NCI-H1436 (cell line): ENCODE data around the gene CMTM4.
"Not testable (repeated sequence)": the region's sequence is repeated elsewhere in the genome, so short reads cannot be mapped to it uniquely, and the experiment has no call there.

Experiments used
- DNase-seq: peaks from one replicate; lab custom pipeline; 2025; lab: John Stamatoyannopoulos, UW

The CMTM4 gene

DNA sequence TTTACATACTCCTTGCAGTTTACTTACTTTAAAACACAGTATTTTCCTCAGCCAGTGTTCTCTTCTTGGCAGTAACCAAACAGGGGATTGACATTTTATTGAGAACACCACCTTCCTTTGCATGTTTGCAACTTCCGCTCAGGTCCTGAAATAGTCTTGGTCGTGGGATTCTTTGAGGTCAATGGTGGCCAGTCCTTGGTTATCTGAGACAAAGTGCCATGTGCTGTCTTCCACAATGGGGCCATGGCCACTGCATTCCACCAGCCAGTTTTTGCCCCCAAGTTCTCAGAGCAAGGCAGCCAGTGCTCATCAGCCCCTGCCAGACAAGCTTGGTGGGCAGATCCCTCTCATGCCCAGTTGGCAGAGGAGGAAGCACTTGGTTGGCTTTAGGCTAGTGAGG is 22.9 kb downstream of the CMTM4 start:
- DNase-seq: no peak

DNA sequence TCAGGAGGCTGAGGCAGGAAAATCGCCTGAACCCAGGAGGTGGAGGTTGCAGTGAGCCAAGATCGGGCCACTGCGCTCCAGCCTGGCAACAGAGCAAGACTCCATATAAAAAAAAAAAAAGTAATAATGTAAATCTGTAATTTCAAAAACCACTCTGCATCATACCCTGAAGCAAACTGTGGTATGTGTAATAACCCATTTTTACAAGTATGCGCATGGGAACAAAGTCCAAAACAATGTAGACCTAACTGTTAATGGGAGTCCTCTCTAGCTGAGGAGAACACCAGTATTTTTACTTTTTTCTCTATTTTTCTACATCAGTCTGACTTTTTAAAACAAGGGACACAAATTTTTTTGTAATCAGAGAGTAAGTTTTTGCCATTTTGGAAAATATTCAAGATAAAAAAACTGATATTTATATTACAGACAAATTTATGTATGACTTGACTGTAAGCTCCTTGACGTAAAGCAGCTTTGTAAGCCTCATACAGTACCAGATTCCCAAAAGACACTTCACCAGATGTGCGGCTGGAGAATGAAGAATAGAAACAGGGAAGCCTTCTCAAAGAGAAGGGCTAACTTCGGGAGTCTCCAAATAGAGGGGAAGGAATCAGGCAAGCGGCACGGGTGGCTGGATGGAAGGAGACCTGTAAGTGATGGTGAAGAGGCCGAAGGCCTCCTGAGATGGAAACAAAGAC is 25.7 kb downstream of the CMTM4 start:
- DNase-seq: no peak

DNA sequence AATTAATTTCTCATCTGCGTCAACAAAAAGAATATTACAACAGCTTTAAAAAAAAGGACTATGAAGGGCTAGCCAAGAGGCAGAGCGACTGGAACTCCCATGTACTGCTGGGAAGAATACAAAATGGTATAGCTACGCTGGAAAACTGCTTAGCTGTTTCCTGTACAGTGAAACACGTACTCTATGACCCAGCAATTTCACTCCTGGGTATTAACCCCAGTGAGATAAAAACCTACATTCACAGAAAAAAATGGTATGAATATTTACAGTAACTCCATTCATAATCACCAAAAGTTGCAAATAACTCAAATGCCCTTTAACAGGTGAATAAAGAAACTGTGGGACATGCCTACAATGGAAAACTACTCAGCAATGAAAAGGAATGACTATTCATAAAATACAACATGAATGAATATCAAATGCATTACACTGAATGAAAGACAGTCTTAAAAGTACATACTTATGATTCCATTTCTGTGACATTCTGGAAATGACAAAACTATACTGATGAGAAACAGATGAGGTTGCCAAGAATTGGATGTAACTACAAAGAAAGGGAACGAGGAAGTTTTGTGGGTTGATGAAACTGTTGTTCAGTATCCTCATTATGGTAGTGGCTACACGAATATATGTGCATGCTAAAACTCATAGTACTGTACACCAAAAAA is 27.6 kb downstream of the CMTM4 start:
- DNase-seq: no peak

DNA sequence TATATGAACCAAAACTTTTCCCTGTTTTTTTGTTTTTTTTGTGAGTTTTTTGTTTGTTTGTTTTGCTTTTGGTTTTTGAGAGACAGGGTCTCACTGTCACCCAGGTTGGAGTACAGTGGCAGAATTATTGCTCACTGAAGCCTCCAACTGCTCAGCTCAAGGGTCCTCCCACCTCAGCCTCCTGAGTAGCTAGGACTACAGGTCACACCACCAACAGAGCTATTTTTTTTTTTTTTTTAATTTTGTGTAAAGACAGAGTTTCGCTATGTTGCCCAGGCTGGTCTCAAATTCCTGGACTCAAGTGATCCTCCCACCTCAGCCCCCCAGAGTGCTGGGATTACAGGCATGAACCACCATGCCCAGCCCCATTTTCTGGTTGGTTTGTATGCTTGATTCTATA is 28.6 kb downstream of the CMTM4 start:
- no peak for DNase-seq

DNA sequence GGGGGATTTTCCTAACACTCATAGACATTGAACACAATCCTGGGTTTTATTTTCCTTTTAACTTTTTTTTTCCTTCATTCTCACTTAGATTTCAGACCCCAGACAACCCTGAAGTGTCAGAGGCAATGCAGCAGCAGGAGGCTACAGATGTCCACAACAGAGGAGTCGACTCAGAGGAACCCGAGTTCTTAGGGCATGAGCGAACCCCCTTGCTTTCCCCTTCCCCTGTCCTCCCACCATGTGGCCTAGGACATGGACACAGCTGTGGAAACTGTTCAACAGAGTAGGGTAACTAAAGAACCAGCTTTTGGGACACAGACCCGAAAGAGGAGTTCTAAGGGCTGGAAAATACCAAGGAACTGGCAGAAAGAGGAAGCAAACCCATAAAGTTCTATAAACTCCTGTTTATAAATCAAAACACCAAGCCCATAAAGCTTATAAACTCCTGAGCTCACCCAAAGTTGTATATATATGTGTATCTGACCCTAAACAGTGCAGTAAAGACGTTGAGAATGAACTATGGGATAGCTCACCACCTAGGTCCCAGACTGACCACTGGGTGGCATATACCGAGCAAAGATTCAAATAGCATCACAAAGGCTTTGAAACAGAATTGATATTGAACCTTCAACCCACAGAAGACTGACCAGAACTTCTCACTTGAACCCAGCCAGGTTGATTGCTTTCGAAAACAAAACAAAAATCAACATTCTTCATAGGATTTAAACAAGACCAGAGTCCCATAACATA is 33.9 kb downstream of the CMTM4 start:
- no peak for DNase-seq

DNA sequence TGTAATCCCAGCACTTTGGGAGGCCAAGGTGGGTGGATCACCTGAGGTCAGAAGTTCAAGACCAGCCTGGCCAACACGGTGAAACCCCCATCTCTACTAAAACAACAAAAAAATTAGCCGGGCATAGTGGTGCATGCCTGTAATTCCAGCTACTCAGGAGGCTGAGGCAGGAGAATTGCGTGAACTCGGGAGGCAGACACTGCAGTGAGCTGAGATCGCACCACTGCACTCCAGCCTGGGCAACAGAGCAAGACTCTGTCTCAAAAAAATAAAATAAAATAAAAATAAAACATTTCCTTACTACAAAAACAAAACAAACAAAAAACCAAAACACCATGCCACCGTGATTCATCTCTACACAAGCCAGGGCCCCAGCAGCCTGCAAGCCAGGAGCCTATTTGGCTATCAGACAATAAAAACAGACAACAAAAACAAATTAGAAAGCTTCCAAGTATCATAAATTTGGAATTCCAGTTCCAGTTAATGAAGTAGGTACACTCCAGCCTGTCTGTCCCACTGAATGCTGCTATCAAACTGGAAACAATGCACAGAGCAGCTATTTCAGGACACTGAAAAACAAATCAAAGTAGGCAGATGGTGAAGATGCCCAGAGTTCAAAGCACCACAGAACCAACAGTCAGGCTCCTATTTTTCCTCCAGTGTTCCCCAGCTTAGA is 34.7 kb downstream of the CMTM4 start:
- DNase-seq: not testable (repeated sequence)

DNA sequence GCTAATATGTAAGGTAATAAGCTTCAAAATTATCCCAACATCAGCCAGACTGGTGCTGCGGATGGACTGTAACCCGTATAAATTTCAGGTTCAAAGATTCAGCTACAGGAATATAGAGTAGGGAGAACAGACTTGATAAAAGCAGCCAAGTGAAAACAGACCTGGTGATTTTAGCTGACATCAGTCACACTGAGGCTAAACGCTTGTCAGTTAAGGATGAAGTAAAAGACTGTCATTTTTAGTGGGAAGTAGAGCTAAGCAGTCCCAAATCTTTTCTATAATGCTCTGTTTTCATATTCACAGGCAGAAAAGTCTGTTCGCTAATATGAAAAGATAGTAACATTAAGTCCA is 35.4 kb downstream of the CMTM4 start:
- DNase-seq: no peak

DNA sequence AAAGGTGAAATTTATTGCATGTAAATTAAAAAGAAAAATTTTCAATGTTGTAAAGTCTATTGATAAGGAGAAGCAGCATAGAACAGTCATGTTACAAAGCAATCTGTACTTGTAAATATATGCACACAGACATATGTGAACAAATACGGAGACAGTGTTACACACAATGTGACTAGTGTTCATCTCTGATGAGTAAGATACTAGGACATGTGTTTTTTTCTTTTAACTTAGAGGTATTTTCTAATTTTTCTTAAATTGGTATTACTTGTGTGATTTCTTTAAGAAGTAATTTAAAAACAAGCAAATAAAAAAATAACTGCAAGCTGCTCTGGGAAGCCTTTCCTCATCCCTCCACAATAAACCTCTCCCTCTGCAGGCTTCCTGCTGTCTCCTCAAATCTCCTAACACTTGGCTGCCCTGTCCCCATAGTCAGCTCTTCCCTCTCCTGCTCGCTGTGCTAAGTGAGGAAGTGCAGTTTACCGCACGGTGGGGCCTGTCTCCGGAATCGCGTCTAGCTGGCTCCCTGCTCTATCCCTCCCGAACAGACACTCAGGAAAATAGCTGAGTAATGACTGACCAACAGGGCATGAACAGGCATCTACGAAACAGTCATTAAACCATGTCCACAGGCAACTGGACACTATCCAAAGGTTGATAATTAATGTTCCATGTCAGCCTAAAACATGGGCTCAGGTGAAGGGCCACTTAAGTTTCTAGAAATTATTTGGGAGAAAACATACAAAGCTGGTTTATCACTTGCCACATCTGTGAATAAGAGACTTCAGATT is 35.9 kb downstream of the CMTM4 start:
- no peak for DNase-seq

DNA sequence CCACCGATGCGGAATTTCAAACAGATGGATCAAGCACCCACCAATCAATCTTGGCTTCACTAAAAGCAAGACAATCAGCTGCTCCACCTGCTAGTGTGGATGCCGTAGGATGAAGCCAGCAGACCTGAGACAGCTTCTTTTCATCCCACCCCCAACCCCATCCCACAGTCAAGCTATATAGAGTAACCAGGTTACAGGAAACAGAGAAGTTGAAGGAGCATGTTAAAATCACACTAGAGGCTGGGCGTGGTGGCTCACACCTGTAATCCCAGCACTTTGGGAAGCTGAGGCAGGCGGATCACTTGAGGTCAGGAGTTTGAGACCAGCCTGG is 37.7 kb downstream of the CMTM4 start:
- DNase-seq: no peak

DNA sequence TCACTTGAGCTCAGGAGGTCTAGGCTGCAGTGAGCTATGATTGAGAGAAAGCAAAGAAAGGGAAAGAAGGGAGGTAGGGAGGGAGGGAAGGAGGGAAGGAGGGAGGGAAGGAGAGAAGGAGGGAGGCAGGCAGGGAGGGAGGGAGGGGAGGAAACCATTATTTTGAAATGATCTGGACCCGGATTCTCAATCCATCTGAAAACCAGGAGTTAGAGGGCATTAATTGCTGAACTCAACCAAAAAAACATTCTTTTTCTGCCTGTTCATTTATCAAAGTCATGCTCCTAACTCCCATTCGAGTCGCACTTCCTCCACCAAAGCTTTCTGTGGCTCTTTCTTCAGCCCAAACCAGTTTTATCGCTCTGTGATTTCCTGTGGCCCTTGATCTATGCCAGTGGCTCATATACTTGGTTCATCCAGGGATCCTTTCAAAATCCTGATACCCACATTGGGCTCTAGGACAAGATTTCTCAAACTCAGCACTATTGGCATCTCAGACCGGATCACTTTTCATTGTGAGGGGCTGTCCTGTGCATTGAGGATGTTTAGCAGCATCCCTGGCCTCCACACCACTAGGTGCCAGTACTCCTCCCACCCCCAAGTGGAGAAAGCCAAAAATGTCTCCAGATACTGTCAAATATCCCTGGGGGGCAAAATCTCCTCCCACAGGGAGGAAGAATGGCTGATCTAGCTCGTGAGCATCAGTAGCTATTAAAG is 38.2 kb downstream of the CMTM4 start:
- DNase-seq: no peak

DNA sequence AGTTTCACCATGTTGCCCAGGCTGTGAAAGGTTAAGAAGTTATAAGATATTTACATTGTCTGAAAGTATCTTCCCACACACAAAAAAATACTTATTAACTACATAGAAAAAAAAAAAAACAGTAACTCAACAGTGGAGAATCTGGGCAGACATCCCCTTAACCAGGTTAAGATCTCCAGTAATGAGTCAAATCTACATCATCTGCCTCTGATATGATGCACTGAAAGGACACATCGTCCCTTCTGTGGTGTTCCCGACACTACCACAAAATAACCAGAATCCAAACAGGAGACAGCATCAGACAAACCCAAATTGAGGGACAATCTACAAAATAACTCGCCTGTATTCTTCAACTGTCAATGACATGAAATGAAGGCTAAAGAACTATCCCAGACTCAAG is 40.0 kb downstream of the CMTM4 start:
- no peak for DNase-seq

DNA sequence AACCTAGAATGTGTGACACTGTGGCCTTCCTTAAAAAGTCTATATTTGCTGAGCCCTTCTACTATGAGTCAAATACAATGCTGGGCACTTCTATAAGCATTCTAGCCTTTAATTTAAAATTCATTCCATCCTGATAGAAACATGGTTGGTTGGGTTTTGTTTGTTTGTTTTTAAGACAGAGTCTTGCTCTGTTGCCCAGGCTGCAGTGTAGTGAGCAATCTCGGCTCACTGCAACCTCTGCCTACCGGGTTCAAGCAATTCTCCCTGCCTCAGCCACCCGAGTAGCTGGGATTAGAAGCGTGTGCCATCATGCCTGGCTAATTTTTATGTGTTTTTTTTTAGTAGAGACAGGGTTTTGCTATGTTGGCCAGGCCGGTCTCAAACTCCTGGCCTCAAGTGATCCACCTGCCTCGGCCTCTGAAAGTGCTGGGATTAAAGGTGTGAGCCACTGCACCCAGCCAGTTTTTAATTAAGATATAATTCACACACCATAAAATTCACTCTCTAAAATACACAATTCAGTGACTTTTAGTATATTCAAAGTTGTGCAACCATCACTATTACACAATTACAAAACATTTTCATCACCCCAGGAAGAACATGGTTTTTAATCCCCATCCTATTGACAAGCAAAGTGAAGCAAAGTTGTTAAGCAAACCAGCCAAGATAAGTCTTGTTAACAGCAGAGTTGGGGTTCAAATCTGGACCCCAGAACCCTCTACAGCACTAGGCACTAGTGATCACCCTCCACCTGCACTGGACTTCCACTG is 42.8 kb downstream of the CMTM4 start:
- no peak for DNase-seq

DNA sequence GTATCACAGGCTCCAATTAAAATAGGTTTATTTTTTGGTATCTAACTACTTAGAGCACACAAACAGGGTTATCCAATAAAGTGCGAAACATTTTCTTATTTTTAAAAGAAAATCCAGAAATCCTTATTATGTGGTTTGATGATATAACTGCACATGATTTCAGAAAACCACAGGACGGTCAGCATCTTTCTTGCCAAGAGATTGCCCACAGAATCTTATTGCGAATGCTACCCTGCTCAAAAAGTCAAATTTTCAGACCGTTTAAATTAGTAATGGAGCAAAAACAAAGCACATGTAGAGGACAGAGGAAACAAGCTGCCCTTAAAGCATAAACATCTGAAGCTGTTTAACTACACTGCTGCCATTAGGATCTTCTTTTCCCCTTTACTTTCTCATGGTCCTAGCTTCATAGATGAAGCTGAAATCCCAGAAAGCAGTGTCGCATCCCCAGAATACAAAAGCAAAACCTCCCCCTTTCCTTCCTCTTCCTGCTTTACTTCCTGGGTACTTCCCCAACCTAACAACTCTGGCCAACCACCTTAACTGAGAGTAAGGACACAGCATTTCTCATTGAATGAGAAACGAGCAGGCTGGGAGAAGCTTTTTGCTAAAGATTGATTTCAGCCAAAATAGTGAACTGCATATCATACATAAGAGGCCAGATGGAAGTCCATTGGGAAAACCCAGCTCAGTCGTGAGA is 43.7 kb downstream of the CMTM4 start:
- no peak for DNase-seq

DNA sequence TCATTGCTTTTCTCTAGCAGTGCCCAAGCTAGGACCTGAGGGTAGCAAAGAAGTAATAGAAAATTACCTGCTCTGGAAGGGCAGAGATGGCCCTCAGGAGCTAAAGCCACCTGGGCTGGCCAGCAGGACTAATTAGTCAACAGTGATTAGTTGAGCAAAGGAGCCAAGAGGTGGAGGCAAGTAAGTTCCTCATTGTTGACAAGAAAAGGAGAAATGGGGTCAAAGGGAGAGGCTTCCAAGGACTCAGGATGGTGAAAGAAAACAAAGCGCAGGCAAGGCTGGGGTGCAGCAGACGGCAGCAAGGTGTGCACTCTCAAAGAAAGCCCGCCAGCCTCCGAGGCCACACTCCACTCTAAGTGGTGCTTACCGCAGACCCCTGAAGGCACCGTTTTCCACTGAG is 44.6 kb downstream of the CMTM4 start:
- DNase-seq: no peak

DNA sequence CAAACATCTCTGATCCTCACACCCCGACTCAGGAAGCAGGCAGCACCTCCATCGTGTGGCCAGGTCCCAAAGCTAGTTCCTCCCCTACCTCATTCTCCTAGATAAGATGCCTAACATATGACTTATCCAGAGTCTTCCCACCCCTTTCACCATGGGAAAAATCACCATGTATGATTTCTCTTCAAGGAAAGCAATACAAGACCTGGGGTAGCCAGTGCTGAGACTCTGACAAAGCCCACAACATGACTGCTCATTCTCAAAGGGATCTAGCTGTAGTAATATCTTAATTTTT is 45.1 kb downstream of the CMTM4 start:
- no peak for DNase-seq

DNA sequence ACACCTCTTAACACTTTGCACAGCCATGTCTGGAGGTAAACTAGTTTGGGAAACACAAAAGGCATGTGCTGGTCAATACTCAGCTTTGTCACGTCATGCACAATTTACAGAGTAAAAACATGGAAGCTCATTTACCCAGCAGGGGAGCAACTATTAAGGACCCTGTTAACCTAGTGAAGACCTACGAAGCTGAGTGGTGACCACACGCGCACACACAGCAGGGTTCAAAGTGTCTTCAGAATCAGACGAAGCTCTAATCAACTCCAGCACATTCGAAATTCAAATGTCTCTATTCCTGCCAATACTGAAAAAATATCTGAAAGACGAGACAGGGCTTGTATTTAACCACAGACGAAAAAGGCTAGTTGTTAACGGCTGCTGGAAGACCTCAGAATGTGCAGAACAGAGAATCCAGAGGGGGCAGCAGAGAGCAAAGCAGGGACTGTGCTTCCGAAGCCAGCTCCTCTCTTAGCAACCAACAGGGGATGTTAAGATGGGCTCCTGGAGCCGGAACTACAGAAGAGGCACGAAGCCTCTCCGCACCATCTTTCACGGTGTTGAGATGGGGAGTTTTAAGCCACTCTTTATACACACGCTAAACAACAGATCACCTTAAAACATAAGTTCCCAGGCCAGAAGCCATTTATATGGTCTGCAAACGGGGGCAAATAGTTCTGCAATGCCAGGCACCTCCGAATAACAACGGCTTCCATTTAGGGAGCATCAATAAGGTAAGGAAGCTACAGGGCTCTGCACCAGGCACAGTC is 45.7 kb downstream of the CMTM4 start:
- DNase-seq: peak; percentile 62

DNA sequence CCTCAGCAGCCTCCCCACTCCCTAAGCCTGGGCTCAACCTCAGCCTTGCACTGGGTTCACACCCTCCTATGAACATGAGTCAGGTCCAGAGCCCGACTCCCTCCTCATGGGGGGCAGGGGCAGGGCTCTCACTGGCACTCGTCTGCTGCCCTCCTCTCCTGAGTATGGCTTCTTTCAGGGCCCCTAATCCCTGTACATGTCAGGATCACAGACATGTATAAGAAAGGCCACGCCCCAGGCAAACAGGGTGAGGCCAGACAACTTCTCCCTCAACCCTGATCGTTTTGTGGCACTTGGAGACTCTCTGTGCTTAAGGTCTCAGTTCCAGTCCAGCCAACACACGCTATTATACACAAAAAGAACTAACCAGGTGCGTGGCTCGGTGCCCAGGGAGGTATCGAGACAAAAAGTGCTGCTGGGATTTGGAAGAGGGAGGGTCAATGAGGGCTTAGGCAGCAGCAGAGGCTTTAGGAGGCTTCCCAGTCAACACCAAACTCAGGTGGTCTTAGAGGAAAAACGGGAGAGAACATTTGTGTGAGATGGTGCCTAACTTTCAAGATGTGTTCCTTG is 46.8 kb downstream of the CMTM4 start:
- no peak for DNase-seq

DNA sequence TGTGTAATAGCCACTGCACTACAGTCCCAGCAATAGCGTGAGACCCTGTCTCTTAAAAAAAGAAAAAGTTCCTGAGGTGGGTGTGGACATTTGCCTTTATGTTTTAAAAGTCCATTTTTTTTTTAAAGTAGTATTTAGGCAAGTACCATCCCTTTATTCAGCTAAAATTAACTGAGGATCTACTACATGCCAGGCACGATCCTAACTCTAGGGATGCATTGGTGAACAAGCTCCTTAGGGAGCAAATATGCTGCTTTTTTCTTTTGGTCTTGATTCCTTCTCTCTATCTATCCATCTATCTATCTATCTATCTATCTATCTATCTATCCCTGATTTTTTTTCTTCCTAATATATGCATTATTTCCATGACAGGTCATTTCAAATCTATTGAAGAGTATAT is 47.4 kb downstream of the CMTM4 start:
- DNase-seq: no peak

DNA sequence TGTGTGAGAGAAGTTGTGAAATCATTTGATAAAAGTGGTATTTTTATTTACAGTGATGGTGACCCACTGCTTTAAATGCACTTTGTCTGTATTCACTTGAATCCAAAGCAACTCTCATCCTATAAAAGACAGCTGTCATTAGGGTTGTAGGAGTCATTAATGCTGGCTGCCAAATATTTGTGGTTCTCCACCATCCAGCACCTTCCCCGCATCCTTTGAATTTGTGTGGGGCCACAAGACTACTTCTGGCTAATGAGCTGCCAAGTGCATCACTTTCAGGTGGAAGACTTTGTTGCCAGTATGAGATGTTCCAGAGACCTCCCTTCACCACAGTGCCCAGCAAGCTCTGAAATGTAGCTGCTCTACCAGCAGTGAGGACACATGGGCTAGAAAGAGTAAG is 48.7 kb downstream of the CMTM4 start:
- no peak for DNase-seq
